GM12873 (cell line): Measurements from ENCODE around the gene FBRS.

Source experiments
- TF ChIP-seq, protein P1 (sequence below): IDR thresholded peaks from 2 replicates; pipeline ENCODE4 v1.5.1; 2012; ENCODE audit warnings: low read depth, mild to moderate bottlenecking, moderate library complexity, low read length, control low read depth; ENCODE audit not compliant: insufficient read depth; ENCODE audit errors: missing control alignments

The FBRS gene

DNA sequence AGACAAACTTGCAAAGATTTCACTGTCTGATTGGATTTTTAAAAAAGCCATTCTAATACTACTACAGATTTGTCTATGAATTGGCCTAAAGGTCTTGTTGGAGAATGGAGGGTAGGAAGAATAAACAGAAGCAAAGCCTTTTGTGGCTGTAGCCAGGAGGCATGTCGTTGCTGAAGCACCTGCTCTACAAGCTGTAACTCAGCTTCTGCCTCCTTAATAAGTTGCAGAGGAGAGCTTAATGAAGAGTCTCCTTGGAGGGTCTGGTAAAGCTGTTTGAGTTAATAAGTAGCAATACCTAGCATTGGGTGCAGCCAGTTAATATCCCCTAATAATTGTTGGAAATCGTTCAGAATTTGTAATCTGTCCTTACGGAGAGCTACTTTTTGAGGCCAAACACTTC lies 38.1 kb upstream of the FBRS start:
- TF ChIP-seq, protein P1, sequence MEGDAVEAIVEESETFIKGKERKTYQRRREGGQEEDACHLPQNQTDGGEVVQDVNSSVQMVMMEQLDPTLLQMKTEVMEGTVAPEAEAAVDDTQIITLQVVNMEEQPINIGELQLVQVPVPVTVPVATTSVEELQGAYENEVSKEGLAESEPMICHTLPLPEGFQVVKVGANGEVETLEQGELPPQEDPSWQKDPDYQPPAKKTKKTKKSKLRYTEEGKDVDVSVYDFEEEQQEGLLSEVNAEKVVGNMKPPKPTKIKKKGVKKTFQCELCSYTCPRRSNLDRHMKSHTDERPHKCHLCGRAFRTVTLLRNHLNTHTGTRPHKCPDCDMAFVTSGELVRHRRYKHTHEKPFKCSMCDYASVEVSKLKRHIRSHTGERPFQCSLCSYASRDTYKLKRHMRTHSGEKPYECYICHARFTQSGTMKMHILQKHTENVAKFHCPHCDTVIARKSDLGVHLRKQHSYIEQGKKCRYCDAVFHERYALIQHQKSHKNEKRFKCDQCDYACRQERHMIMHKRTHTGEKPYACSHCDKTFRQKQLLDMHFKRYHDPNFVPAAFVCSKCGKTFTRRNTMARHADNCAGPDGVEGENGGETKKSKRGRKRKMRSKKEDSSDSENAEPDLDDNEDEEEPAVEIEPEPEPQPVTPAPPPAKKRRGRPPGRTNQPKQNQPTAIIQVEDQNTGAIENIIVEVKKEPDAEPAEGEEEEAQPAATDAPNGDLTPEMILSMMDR = no peak

DNA sequence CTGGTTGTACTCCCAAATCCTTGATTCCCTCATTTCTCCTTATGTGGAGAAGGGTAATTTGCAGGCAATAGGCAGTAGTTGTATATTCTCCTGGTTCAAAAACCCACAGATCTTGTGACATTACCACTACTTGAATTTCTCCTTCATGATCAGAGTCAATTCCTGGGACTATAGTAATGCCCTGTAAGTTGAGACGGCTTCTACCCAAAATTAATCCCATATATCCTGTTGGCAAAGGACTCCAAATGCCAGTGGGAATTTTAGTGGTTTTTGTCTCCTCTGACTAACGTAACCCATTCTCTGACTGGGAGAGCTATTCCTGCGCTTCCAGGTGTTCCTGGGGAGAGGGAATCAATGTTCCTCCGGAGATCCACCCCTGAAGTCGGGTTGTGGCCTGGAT lies 36.5 kb upstream of the FBRS start:
- TF ChIP-seq, protein P1 = no peak

DNA sequence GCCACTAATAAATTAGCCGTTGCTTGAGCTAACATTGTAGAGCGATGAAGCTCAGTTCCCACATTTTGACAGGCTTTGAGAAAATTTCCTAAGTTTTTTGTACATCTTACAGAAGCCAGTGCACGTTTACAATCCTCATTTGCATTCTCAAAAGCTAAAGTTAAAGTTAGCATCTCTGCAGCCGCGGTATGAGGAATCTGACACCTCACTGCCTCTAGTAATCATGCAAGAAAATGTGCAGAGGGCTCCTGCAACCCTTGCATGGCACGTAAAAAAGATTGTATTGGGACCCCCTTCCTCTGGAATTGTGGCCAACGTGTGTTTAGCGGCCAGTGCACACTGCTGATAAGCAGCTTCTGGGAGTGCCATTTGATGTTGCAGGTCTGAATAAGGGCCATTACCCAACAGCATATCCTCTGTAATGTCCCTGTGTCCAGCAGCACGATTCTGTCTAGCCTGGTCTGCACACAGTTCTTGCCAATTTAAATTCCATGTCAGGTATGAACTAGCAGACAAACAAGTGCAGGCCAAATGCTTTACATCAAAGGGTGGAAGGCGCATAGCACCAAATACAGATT lies 35.7 kb upstream of the FBRS start:
- TF ChIP-seq, protein P1 = no peak

DNA sequence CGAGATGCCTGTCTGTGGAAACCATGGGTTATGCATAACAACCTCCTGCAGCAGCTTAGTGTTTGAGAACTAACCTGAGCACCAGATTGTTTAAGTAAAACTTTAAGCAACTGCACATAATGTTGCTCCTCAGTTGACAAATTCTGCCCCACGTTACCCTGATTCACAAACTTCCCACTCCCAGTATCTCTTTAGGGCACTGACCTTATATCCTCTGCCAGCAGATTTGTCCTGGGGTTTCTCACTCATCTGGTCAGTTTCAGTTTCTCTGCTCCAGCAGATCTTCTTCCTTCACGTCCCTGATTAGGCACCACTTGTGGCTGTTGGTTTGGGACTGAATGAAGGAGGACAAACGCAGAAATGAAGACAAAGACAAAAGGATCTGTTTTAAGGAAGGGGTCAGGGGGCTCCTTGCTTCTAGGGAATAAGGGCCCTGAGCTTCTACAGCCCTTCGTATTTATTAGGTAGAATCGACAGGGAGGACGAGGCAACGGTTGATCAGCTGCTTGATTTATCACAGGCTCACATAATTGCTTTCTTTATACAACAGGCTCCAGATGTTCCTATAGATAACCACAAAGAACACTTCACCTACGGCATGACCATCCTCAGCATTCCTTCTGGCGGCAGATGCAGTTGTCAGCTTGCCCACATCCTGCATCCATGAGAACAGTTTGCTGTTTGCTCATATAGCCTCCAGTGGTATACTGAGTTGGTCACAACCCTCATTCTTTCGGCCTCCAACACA lies 34.5 kb upstream of the FBRS start:
- TF ChIP-seq, protein P1 = no peak

DNA sequence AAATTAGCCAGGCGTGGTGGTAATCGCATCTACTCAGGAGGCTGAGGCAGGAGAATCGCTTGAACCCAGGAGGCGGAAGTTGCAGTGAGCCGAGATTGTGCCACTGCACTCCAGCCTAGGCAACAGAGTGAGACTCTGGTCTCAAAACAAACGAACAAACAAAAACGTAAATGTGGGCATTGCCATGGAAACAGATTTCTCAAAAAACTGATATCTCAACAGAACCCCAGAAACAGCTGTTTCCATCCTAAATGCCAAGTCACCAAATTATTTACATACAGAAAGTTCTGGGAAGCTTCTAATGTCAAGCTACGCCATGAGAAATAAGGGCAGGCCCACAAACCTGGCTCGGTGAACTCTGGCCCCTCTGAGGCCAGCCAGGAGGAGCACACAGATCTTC lies 32.0 kb upstream of the FBRS start:
- TF ChIP-seq, protein P1 = no peak

DNA sequence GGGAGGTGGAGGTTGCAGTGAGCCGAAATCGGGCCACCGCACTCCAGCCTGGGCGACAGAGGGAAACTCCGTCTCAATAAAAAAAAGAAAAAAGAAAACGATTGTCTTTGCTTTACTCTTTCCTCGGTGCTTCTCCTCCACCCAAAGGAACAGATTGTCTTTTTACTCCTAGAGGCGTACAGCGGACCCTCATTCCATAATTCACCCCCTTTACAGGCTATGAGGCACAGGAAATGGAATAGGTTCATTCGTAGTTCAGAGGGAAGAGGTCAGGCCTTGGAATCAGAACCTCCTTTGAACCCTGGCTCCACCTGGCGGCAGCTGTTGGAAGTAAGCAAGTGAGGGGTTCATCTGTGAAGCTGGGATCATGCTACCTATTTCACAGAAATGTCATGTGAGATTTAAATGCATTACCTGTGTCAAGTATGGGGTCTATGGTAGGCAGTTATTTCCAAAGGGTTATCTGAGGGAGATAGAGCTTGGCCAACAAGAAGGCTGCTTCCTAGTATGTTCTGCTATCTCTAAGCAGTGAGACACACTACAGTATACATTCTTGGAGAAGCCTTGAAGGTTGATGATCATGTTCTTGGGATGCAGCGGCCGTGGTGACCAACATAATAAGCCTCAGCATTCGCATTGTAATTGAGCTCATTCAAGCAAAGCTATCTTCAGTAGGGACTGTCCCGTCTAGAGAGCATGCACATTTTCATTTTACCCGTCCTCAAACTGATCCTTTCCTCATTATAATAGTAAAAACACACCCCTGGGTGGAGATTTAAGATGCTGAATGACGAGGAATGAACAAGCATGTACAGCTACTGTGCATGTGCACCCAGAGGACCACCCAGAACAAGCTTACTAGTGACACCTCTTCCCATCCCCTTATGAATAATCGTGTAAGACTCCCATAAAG lies 29.3 kb upstream of the FBRS start:
- TF ChIP-seq, protein P1 = peak; percentile 96

DNA sequence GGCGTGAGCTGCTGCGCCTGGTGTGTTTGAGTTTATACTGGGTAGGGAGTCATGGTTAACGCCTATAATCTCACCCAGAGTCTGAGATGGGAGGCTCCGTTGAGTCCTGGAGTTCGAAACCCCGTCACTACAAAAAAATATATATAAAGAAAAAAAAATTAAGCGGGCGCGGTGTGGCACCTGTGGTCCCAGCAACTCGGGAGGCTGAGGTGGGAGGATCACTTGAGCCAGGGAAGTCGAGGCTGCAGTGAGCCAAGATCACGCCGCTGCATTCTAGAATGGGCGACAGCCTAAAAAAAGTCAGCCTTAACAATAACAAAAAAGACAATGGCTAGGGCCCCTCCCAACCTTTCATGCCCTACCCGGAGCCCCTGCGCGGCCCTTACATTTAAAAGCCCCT lies 24.7 kb upstream of the FBRS start:
- TF ChIP-seq, protein P1 = no peak
